Measurements from ENCODE around the gene PARP16. TPM values are rescaled to one million over a fixed set of nuclear protein-coding genes. Genes with fewer than 3 reads are reported as not detected.

PARP16 gene
- total and polyA plus RNA-seq, 2 experiments from 2014 or later, result 9.3 to 19.7 TPM

- Histone ChIP-seq H3K27ac (peak overlapping the region; percentile 89), H3K4me2 (peak overlapping the region; percentile 93), H3K4me1 (ENCODE audit: insufficient read depth) (peaks cover 16% of the 10 kb centered on the region), H2AFZ (peak overlapping the region; percentile 82), H3K9me2 (replicated peaks; ENCODE audit: insufficient read depth) (no peaks in the 10 kb centered on the region), H3K27me3 (no peaks in the 10 kb centered on the region), H4K20me1 (ENCODE audit: insufficient read depth, poor library complexity, severe bottlenecking) (no peaks in the 10 kb centered on the region), H3K79me2 (peaks cover 42% of the 10 kb centered on the region), H3K36me3 (replicated peaks; ENCODE audit: insufficient read depth, low read depth) (no peaks in the 10 kb centered on the region), H3K4me3 (peak overlapping the region; percentile 40), H3K9me3 (ENCODE audit: low read depth) (no peaks in the 10 kb centered on the region)
- 1% methylated on average over 39 of the region's 52 CpGs for WGBS (ENCODE audit: low lambda C conversion rate, missing lambda C conversion rate)
- peak; percentile 63 for DNase-seq (ENCODE audit: low spot score)
- no peak for TF ChIP-seq EZH2 (IDR thresholded peaks at IDR 0.05; ENCODE audit: borderline replicate concordance)
- TF ChIP-seq CTCF (IDR thresholded peaks at IDR 0.05; ENCODE audit: poor library complexity), result no peak
- TF ChIP-seq EZH2phosphoT487 (IDR thresholded peaks at IDR 0.05; ENCODE audit: low read depth, severe bottlenecking, unreplicated experiment), result no peak
Measured at GRCh38 chr15:65286069-65286703, 497 bp downstream of the PARP16 start.

- peak overlapping the region; percentile 93 for H3K4me2 ChIP-seq
- 71% methylated on average over 10 of the region's 10 CpGs for WGBS (ENCODE audit: low lambda C conversion rate, missing lambda C conversion rate)
- TF ChIP-seq CTCF (IDR thresholded peaks at IDR 0.05; ENCODE audit: poor library complexity) (no peak), EZH2 (IDR thresholded peaks at IDR 0.05; ENCODE audit: borderline replicate concordance) (no peak), EZH2phosphoT487 (IDR thresholded peaks at IDR 0.05; ENCODE audit: low read depth, severe bottlenecking, unreplicated experiment) (no peak)
- H2AFZ ChIP-seq, result peak overlapping the region; percentile 82
- H3K79me2 ChIP-seq, result peaks cover 42% of the 10 kb centered on the region
- H3K9me2 ChIP-seq (replicated peaks; ENCODE audit: insufficient read depth), result no peaks in the 10 kb centered on the region
- peak overlapping the region; percentile 89 for H3K27ac ChIP-seq
- no peaks in the 10 kb centered on the region for H3K27me3 ChIP-seq
- H3K4me1 ChIP-seq (ENCODE audit: insufficient read depth), result peaks cover 16% of the 10 kb centered on the region
- DNase-seq (ENCODE audit: low spot score), result no peak
- H3K4me3 ChIP-seq, result peak overlapping the region; percentile 40
- H3K9me3 ChIP-seq (ENCODE audit: low read depth), result no peaks in the 10 kb centered on the region
- H4K20me1 ChIP-seq (ENCODE audit: insufficient read depth, poor library complexity, severe bottlenecking), result no peaks in the 10 kb centered on the region
- no peaks in the 10 kb centered on the region for H3K36me3 ChIP-seq (replicated peaks; ENCODE audit: insufficient read depth, low read depth)
Measured at GRCh38 chr15:65285291-65286068, 1.2 kb downstream of the PARP16 start.

- no peak overlapping the region for H3K4me2 ChIP-seq
- H3K4me3 ChIP-seq, result no peak overlapping the region
- H4K20me1 ChIP-seq (ENCODE audit: insufficient read depth, poor library complexity, severe bottlenecking), result no peaks in the 10 kb centered on the region
- no peak overlapping the region for H2AFZ ChIP-seq
- H3K9me2 ChIP-seq (replicated peaks; ENCODE audit: insufficient read depth), result no peaks in the 10 kb centered on the region
- no peaks in the 10 kb centered on the region for H3K27me3 ChIP-seq
- 86% methylated on average over 1 of the region's 1 CpG for WGBS (ENCODE audit: low lambda C conversion rate, missing lambda C conversion rate)
- no peak for TF ChIP-seq EZH2phosphoT487 (IDR thresholded peaks at IDR 0.05; ENCODE audit: low read depth, severe bottlenecking, unreplicated experiment)
- TF ChIP-seq EZH2 (IDR thresholded peaks at IDR 0.05; ENCODE audit: borderline replicate concordance), result no peak
- TF ChIP-seq CTCF (IDR thresholded peaks at IDR 0.05; ENCODE audit: poor library complexity), result no peak
- no peak for DNase-seq (ENCODE audit: low spot score)
- H3K9me3 ChIP-seq (ENCODE audit: low read depth), result no peaks in the 10 kb centered on the region
- H3K79me2 ChIP-seq, result peaks cover 37% of the 10 kb centered on the region
- H3K27ac ChIP-seq, result no peak overlapping the region
- H3K4me1 ChIP-seq (ENCODE audit: insufficient read depth), result peaks cover 27% of the 10 kb centered on the region
- H3K36me3 ChIP-seq (replicated peaks; ENCODE audit: insufficient read depth, low read depth), result no peaks in the 10 kb centered on the region
Measured at GRCh38 chr15:65278480-65278879, 8.2 kb downstream of the PARP16 start.
